ENCODE results near the gene FRY. TPM values are rescaled to one million over a fixed set of nuclear protein-coding genes. Genes with fewer than 3 reads are reported as not detected.

Gene FRY
- total and polyA plus RNA-seq, 9 of the 15 experiments (the other 6 are each of a cell fraction or from before 2014, with no cell fraction given) = 0.03 to 0.31 (median 0.11) TPM; not detected in 3

GRCh38 chr13:32315238-32316027 lies 283.9 kb downstream of the FRY start, which contains the start of the genes BRCA2 and ZAR1L (continued):
- TF ChIP-seq POLR2AphosphoS2 (IDR thresholded peaks at IDR 0.05; ENCODE audit: low read length) (peak; percentile 45; the same call in 1 of the 2 replicates), YY1 (IDR thresholded peaks at IDR 0.05; ENCODE audit: borderline replicate concordance in 1 of 3, control insufficient read depth in 1 of 3, extremely low read depth in 1 of 3, insufficient read depth in 3 of 3, insufficient read length in 1 of 3, insufficient replicate concordance in 2 of 3, low read depth in 1 of 3, low read length in 2 of 3) (peak in 2 of 3 experiments; percentile 34 to 54), ELF4 (CRISPR knock-in tag; IDR thresholded peaks at IDR 0.05) (peak; percentile 85; the same call in 1 of the 2 replicates), FOXP1 (CRISPR knock-in tag; IDR thresholded peaks at IDR 0.05) (0 out of 2 replicates have a peak, but pooled peaks have one; percentile 27), ARID4B (CRISPR knock-in tag; IDR thresholded peaks at IDR 0.05) (peak; percentile 66), JUN (IDR thresholded peaks at IDR 0.05; ENCODE audit: borderline replicate concordance, low read depth, low read length) (peak; percentile 62; the same call in 1 of the 2 replicates), JUN (CRISPR knock-in tag; IDR thresholded peaks at IDR 0.05; ENCODE audit: borderline replicate concordance) (no peak), TBP (optimal IDR thresholded peaks at IDR 0.05; ENCODE audit: low read depth, low read length) (peak; percentile 68), MBD2 (IDR thresholded peaks at IDR 0.05; ENCODE audit: borderline replicate concordance, low read depth) (peak; percentile 67), ZNF318 (IDR thresholded peaks at IDR 0.05; ENCODE audit: borderline replicate concordance in 1 of 2, low read depth in 1 of 2) (peak in 1 of 2 experiments; percentile 90; a peak in 2 of 4 replicates), RNF2 (IDR thresholded peaks at IDR 0.05) (peak; percentile 30; the same call in 1 of the 2 replicates), FOXK1 (CRISPR knock-in tag; IDR thresholded peaks at IDR 0.05; ENCODE audit: borderline replicate concordance) (no peak), CBX1 (IDR thresholded peaks at IDR 0.05; ENCODE audit: low read depth) (peak; percentile 79)

Measured in K562 (cell line).